ENCODE results near the gene TYW3.

- TF ChIP-seq POLR2A (IDR thresholded peaks at IDR 0.05) (no peak), EP300 (IDR thresholded peaks at IDR 0.05) (no peak), CTCF (IDR thresholded peaks at IDR 0.05) (no peak)
These were observed 29.4 kb upstream of the TYW3 start for GRCh38 chr1:74703386-74704182.

Measured in ovary (tissue), 3 donors.